Measurements from ENCODE around the gene BOD1L1.

Gene BOD1L1

DNA sequence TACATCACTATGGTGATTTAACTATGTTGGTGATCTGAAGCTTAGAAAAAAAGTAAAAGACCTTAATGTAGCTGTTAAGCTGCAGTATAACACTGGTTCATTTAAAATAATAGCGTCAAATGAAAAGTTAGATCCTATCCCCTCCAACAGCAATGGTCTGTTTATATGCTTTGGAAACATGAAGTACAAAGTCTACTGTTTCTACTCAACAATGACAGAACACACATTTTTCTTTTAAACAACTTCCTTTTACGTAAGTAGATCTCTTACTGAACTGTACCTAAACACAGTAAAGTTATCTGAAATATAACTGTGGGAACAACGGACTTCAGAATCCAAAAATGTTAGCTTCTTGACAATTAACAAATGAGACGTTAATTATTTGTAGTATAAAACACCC lies 35.3 kb downstream of the BOD1L1 start:
- Histone ChIP-seq H2AFZ (ENCODE audit: low read length) (no peak overlapping the region), H3K9me2 (ENCODE audit: low read depth, low read length) (no peaks in the 10 kb centered on the region), H3K4me1 (ENCODE audit: insufficient read depth, low read length, severe bottlenecking) (no peaks in the 10 kb centered on the region), H3K27me3 (ENCODE audit: insufficient read depth, low read length) (no peaks in the 10 kb centered on the region), H3K4me3 (ENCODE audit: low read depth, low read length, poor library complexity, severe bottlenecking) (no peak overlapping the region), H3K79me2 (ENCODE audit: insufficient read depth, low read length) (no peaks in the 10 kb centered on the region), H3K27ac (ENCODE audit: low read depth, low read length, poor library complexity, severe bottlenecking) (no peak overlapping the region), H4K20me1 (ENCODE audit: insufficient read depth, low read length) (no peaks in the 10 kb centered on the region), H3K36me3 (ENCODE audit: insufficient read depth, low read length) (peaks cover 27% of the 10 kb centered on the region), H3K9ac (ENCODE audit: low read length) (no peak overlapping the region), H3K9me3 (ENCODE audit: low read length) (no peaks in the 10 kb centered on the region), H3F3A (ENCODE audit: insufficient read depth, low read length) (no peaks in the 10 kb centered on the region), H3K4me2 (ENCODE audit: low read length) (no peak overlapping the region)
- TF ChIP-seq, protein P1, sequence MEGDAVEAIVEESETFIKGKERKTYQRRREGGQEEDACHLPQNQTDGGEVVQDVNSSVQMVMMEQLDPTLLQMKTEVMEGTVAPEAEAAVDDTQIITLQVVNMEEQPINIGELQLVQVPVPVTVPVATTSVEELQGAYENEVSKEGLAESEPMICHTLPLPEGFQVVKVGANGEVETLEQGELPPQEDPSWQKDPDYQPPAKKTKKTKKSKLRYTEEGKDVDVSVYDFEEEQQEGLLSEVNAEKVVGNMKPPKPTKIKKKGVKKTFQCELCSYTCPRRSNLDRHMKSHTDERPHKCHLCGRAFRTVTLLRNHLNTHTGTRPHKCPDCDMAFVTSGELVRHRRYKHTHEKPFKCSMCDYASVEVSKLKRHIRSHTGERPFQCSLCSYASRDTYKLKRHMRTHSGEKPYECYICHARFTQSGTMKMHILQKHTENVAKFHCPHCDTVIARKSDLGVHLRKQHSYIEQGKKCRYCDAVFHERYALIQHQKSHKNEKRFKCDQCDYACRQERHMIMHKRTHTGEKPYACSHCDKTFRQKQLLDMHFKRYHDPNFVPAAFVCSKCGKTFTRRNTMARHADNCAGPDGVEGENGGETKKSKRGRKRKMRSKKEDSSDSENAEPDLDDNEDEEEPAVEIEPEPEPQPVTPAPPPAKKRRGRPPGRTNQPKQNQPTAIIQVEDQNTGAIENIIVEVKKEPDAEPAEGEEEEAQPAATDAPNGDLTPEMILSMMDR (IDR thresholded peaks at IDR 0.05; ENCODE audit: low read length): no peak
- no peak for TF ChIP-seq EZH2 (IDR thresholded peaks at IDR 0.05; ENCODE audit: borderline replicate concordance, low read length)

DNA sequence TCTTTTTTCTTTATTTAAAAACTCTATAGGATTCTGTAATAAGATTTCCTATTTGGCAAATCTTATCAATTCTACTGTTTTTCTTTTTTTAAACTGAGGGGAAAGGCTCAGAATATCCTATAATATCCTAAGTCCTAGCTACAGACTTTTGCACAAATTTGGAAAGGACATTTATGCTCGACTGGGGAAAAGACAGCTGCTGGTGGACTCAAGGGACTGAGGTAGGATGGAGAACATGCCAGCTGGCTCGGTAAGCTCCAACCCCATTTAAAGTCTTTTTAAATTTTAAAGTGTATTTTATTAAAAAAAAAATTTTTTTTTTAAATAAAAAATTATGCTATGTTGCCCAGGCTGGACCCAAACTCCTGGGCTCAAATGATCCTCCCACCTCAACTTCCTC lies 36.8 kb downstream of the BOD1L1 start:
- H3K27me3 ChIP-seq (ENCODE audit: insufficient read depth, low read length): no peaks in the 10 kb centered on the region
- no peak overlapping the region for H3K9ac ChIP-seq (ENCODE audit: low read length)
- no peaks in the 10 kb centered on the region for H3K9me3 ChIP-seq (ENCODE audit: low read length)
- H3F3A ChIP-seq (ENCODE audit: insufficient read depth, low read length): no peaks in the 10 kb centered on the region
- H3K4me3 ChIP-seq (ENCODE audit: low read depth, low read length, poor library complexity, severe bottlenecking): no peak overlapping the region
- no peaks in the 10 kb centered on the region for H4K20me1 ChIP-seq (ENCODE audit: insufficient read depth, low read length)
- H3K36me3 ChIP-seq (ENCODE audit: insufficient read depth, low read length): peaks cover 24% of the 10 kb centered on the region
- no peak overlapping the region for H3K27ac ChIP-seq (ENCODE audit: low read depth, low read length, poor library complexity, severe bottlenecking)
- TF ChIP-seq EZH2 (IDR thresholded peaks at IDR 0.05; ENCODE audit: borderline replicate concordance, low read length): no peak
- TF ChIP-seq, protein P1 (IDR thresholded peaks at IDR 0.05; ENCODE audit: low read length): no peak
- H3K4me2 ChIP-seq (ENCODE audit: low read length): no peak overlapping the region
- H2AFZ ChIP-seq (ENCODE audit: low read length): no peak overlapping the region
- no peaks in the 10 kb centered on the region for H3K79me2 ChIP-seq (ENCODE audit: insufficient read depth, low read length)
- no peaks in the 10 kb centered on the region for H3K9me2 ChIP-seq (ENCODE audit: low read depth, low read length)
- H3K4me1 ChIP-seq (ENCODE audit: insufficient read depth, low read length, severe bottlenecking): no peaks in the 10 kb centered on the region

DNA sequence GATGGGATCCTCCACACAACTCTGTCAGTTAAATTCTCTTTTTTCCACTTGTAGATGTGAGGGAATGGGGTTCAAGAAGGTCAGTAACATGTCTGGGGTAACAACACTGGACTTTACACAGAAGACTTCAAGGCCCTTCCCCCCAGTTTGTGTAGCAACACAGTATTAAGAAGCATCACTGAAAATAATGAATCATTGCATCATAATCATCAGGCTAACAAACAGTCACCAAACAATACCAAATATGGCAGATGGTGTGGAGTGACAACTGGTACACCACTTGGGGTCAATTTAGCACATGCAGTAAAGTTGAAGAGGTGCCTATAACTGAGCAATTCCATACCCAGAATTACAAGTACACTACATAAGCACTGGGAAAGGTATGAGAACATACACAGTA lies 38.6 kb downstream of the BOD1L1 start:
- H3K4me1 ChIP-seq (ENCODE audit: insufficient read depth, low read length, severe bottlenecking): no peaks in the 10 kb centered on the region
- H3K4me2 ChIP-seq (ENCODE audit: low read length): no peak overlapping the region
- H3K9me2 ChIP-seq (ENCODE audit: low read depth, low read length): no peaks in the 10 kb centered on the region
- no peaks in the 10 kb centered on the region for H3K27me3 ChIP-seq (ENCODE audit: insufficient read depth, low read length)
- peaks cover 27% of the 10 kb centered on the region for H3K36me3 ChIP-seq (ENCODE audit: insufficient read depth, low read length)
- TF ChIP-seq, protein P1 (IDR thresholded peaks at IDR 0.05; ENCODE audit: low read length): no peak
- TF ChIP-seq EZH2 (IDR thresholded peaks at IDR 0.05; ENCODE audit: borderline replicate concordance, low read length): no peak
- no peak overlapping the region for H2AFZ ChIP-seq (ENCODE audit: low read length)
- H3K27ac ChIP-seq (ENCODE audit: low read depth, low read length, poor library complexity, severe bottlenecking): no peak overlapping the region
- no peak overlapping the region for H3K4me3 ChIP-seq (ENCODE audit: low read depth, low read length, poor library complexity, severe bottlenecking)
- no peaks in the 10 kb centered on the region for H4K20me1 ChIP-seq (ENCODE audit: insufficient read depth, low read length)
- H3K9ac ChIP-seq (ENCODE audit: low read length): no peak overlapping the region
- no peaks in the 10 kb centered on the region for H3K79me2 ChIP-seq (ENCODE audit: insufficient read depth, low read length)
- H3K9me3 ChIP-seq (ENCODE audit: low read length): no peaks in the 10 kb centered on the region
- no peaks in the 10 kb centered on the region for H3F3A ChIP-seq (ENCODE audit: insufficient read depth, low read length)
